ENCODE results near the gene SRM. TPM values are rescaled to one million over a fixed set of nuclear protein-coding genes. Genes with fewer than 3 reads are reported as not detected.
"Not testable (repeated sequence)": the region's sequence is repeated elsewhere in the genome, so short reads cannot be mapped to it uniquely, and the experiment has no call there.

Gene SRM
- total RNA-seq, 3 donors from 2014 or later = 33.5 to 71.4 (median 39.7) TPM

GRCh38 chr1:11100149-11100493 lies 40.3 kb upstream of the SRM start:
- intact Hi-C loops (cut with DNase I; ENCODE audit: low total_unique reads) = no loop called here
- DNase-seq (ENCODE audit: low spot score in 2 of 2) = no peak
- no peaks in the 10 kb centered on the region for H3K27me3 ChIP-seq

GRCh38 chr1:11099310-11100148 lies 39.7 kb upstream of the SRM start, which contains the start of gene EXOSC10:
TSS of gene EXOSC10 (minus strand) at chr1:11099869. CDS start at chr1:11099831, 38 bp downstream.
- DNase-seq (ENCODE audit: low spot score in 2 of 2) = peak; percentile 86 to 92
- Histone ChIP-seq H3K9me3 (no peaks in the 10 kb centered on the region), H3K4me3 (peak within 1 kb of the TSS; percentile 81 to 88 (median 85)), H3K36me3 (no peaks in the 10 kb centered on the region), H3K27me3 (no peaks in the 10 kb centered on the region), H3K4me1 (peaks cover 0 to 6% of the 10 kb centered on the region in 2 donors), H3K27ac (peak within 1 kb of the TSS; percentile 81 to 89)
- intact Hi-C loops (cut with DNase I; ENCODE audit: low total_unique reads) = no loop called here
- TF ChIP-seq CTCF (IDR thresholded peaks at IDR 0.05) = no peak
- TF ChIP-seq POLR2A (IDR thresholded peaks at IDR 0.05) = no peak
- peak; percentile 45 to 80 (median 68) for TF ChIP-seq POLR2AphosphoS5 (IDR thresholded peaks at IDR 0.05)

More at GRCh38 chr1:11100149-11100493, 40.3 kb upstream of the SRM start:
- Histone ChIP-seq H3K9me3 (no peaks in the 10 kb centered on the region), H3K27ac (peak overlapping the region; percentile 81 to 89), H3K4me3 (peak overlapping the region; percentile 81 to 88 (median 85)), H3K36me3 (no peaks in the 10 kb centered on the region), H3K4me1 (peaks cover 0 to 6% of the 10 kb centered on the region in 2 donors)
- TF ChIP-seq POLR2AphosphoS5 (IDR thresholded peaks at IDR 0.05) (no peak), POLR2A (IDR thresholded peaks at IDR 0.05) (no peak), CTCF (IDR thresholded peaks at IDR 0.05) (no peak)

GRCh38 chr1:11098931-11099309 lies 39.1 kb upstream of the SRM start:
- Histone ChIP-seq H3K4me3 (peak overlapping the region; percentile 81 to 88 (median 85)), H3K27ac (peak overlapping the region; percentile 81 to 89), H3K27me3 (no peaks in the 10 kb centered on the region), H3K4me1 (peaks cover 0 to 6% of the 10 kb centered on the region in 2 donors), H3K36me3 (peaks cover under 1% of the 10 kb centered on the region), H3K9me3 (no peaks in the 10 kb centered on the region)
- TF ChIP-seq POLR2A (IDR thresholded peaks at IDR 0.05) (no peak), CTCF (IDR thresholded peaks at IDR 0.05) (no peak), POLR2AphosphoS5 (IDR thresholded peaks at IDR 0.05) (no peak)
- DNase-seq (ENCODE audit: low spot score in 2 of 2) = no peak
- intact Hi-C loops (cut with DNase I; ENCODE audit: low total_unique reads) = no loop called here

GRCh38 chr1:11083784-11084183 lies 24.0 kb upstream of the SRM start:
- H3K4me1 ChIP-seq; H3K36me3 ChIP-seq; H3K27ac ChIP-seq; H3K9me3 ChIP-seq; H3K4me3 ChIP-seq; intact Hi-C loops (cut with DNase I; ENCODE audit: low total_unique reads); H3K27me3 ChIP-seq; DNase-seq (ENCODE audit: low spot score in 2 of 2): not testable (repeated sequence)

- Histone ChIP-seq H3K36me3 (no peaks in the 10 kb centered on the region), H3K27me3 (no peaks in the 10 kb centered on the region), H3K27ac (peak overlapping the region in 1 of 2 donors; percentile 38), H3K4me1 (no peaks in the 10 kb centered on the region), H3K9me3 (no peaks in the 10 kb centered on the region), H3K4me3 (no peak overlapping the region)
- peak in 1 of 2 donors; percentile 47 for DNase-seq (ENCODE audit: low spot score in 2 of 2)
- intact Hi-C loops (cut with DNase I; ENCODE audit: low total_unique reads) = no loop called here
- no peak for TF ChIP-seq POLR2AphosphoS5 (IDR thresholded peaks at IDR 0.05)
- TF ChIP-seq CTCF (IDR thresholded peaks at IDR 0.05) = no peak
- no peak for TF ChIP-seq POLR2A (IDR thresholded peaks at IDR 0.05)
These were observed 21.1 kb upstream of the SRM start for GRCh38 chr1:11080931-11081330.
